Coronary artery (tissue), 2 donors: ENCODE results near the gene TRAF3IP3.

Source experiments
- DNase-seq: peaks from one replicate; pipeline ENCODE4 v3.0.0-alpha.2; 2017; ENCODE audit warnings: low spot score
- H3K27ac ChIP-seq, 2 donors: fragments of 200-600 bp; sonication (generic); one replicate each; pipeline ENCODE4 v1.5.1; 2016 to 2019
- H3K4me3 ChIP-seq: fragments of 200-600 bp; sonication (generic); 2 replicates; pipeline ENCODE4 v1.5.1; 2016; ENCODE audit warnings: mild to moderate bottlenecking, moderate library complexity
- CTCF ChIP-seq: fragments of 200-600 bp; sonication (generic); IDR thresholded peaks from one replicate; pipeline ENCODE4 v1.5.1; 2019; ENCODE audit warnings: antibody characterized with exemption

TRAF3IP3 gene

GRCh38 chr1:209802117-209802779, 46.4 kb downstream of the TRAF3IP3 start:
- no peak for TF ChIP-seq CTCF
- H3K27ac ChIP-seq, result no peak overlapping the region
- DNase-seq, result no peak
- H3K4me3 ChIP-seq, result no peak overlapping the region

- no peak overlapping the region for H3K4me3 ChIP-seq
- no peak for DNase-seq
- H3K27ac ChIP-seq, result no peak overlapping the region
- TF ChIP-seq CTCF, result no peak
These were observed 46.9 kb downstream of the TRAF3IP3 start for GRCh38 chr1:209802780-209803152.

DNA sequence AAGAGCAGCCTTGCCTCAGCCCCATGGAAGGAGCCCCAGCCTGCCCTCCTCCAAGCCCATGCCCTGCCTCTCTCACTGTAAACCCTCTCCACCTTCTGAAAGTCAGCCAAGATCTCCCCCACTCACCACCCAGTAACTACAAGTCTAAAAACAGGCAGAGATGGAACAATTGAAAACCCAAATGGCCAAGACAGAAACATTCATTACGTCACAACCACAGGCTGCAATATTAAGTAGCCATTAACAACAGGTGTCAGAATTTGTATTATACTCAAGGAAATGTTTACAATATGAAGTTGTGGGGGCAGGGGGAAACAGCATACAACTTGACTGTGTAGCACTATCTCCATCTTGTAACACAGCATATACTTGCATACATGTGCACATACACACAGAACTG, 47.7 kb downstream of the TRAF3IP3 start:
- DNase-seq, result no peak
- no peak for TF ChIP-seq CTCF
- H3K27ac ChIP-seq, result no peak overlapping the region
- H3K4me3 ChIP-seq, result no peak overlapping the region

- DNase-seq, result no peak
- TF ChIP-seq CTCF, result no peak
- H3K4me3 ChIP-seq, result peak overlapping the region; percentile 66
- H3K27ac ChIP-seq, result peak overlapping the region in 1 of 2 donors; percentile 32
These were observed 49.5 kb downstream of the TRAF3IP3 start for GRCh38 chr1:209805341-209805781.

DNA sequence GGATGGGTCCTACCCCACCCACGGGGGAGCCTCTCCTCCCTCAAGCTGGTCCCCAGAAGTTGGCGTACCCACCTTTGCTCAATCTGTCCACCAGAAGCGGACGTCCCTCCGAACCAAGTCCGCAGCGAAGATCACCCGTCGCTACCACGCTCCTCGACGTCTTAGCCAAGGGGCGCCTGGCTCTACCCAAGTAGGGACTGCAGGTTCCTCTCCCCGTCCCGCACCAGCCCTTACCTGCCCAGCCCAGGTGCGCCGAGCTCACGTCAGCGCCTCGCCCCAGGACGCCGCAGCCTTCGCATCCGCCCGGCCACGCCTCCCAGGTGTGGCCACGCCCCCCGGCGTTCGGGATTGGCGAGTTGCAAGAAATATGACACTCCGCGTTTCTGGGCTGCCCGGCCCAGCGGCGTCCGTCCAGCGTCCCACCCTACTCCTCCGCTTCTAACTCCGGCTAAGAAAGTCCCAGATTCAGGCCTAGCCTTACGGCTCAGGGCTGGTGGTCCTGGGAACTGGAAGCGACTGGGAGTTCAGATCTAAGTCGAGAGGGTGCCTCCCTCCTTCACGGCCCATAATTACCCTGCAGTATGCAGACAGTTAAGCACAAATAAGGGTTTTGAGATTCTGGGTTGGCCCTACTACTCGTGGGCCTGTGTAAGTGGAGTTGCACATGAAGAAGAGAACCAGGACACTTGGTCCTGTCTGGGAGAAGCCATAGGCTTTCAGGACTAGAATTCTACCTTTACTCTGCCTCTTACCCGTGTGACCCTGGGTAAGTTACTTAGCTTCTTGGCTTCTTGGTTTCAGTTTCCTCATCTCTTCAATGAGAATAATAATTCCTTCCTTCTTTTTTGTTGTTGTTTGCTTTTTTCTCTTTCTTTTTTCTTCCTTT, 50.3 kb downstream of the TRAF3IP3 start, which contains the start of gene IRF6:
Gene IRF6, minus strand, starts transcription at position 268 of the 886 bp plus-strand sequence. CDS start 4,729 bp downstream, outside the sequence.
- Histone ChIP-seq H3K4me3 (peak within 1 kb of the TSS; percentile 66), H3K27ac (peak within 1 kb of the TSS in 1 of 2 donors; percentile 32)

GRCh38 chr1:209807509-209807908, 51.7 kb downstream of the TRAF3IP3 start:
- no peak overlapping the region for H3K27ac ChIP-seq
- no peak for TF ChIP-seq CTCF
- DNase-seq, result peak; percentile 11
- H3K4me3 ChIP-seq, result no peak overlapping the region

More for the DNA sequence above, 50.3 kb downstream of the TRAF3IP3 start, which contains the start of gene IRF6:
- no peak for DNase-seq
- no peak for TF ChIP-seq CTCF
